Adrenal gland (tissue), 12 donors: ENCODE data around the gene RAB26. TPM values are rescaled to one million over a fixed set of nuclear protein-coding genes. Genes with fewer than 3 reads are reported as not detected.

Experiments used
- DNase-seq, 7 donors: peaks; one replicate each; pipeline ENCODE4 v3.0.0-alpha.2; 2019 to 2020
- H3K27ac ChIP-seq, 5 donors: fragments of 200-600 bp; sonication (generic) in 4 of 5; 1 replicate in 3 of 5; 2 replicates in 2 of 5; pipeline versions ENCODE4 v1.5.1 to v1.8.0; 2016 to 2020; ENCODE audit warnings: mild to moderate bottlenecking in 1 of 5
- H3K27me3 ChIP-seq: fragments of 200-600 bp; 2 replicates; pipeline ENCODE4 v1.8.0; 2021
- H3K36me3 ChIP-seq, 2 donors: fragments of 200-600 bp; replicated peaks in 1 of 2; 1 replicate in 1 of 2; 2 replicates in 1 of 2; pipeline versions ENCODE4 v1.5.1 to v1.8.0; 2018 to 2022
- H3K4me1 ChIP-seq, 2 donors: fragments of 200-600 bp; replicated peaks in 1 of 2; 1 replicate in 1 of 2; 2 replicates in 1 of 2; pipeline versions ENCODE4 v1.5.1 to v1.8.0; 2018 to 2021
- H3K4me3 ChIP-seq, 4 donors: fragments of 200-600 bp; sonication (generic) in 3 of 4; one replicate each; pipeline ENCODE4 v1.5.1; 2016 to 2018
- H3K9me3 ChIP-seq, 3 donors: fragments of 200-600 bp; sonication (generic) in 1 of 3; replicated peaks in 1 of 3; 1 replicate in 2 of 3; 2 replicates in 1 of 3; pipeline versions ENCODE4 v1.5.1 to v1.8.0; 2016 to 2021
- CTCF ChIP-seq, 6 experiments: fragments of 450-650 bp in 4 of 6; fragments of 200-600 bp in 2 of 6; sonication (generic) in 1 of 6; IDR thresholded peaks; 1 replicate in 5 of 6; 2 replicates in 1 of 6; pipeline versions ENCODE4 v1.5.1 to v1.8.0; 2016 to 2021; ENCODE audit warnings: antibody characterized with exemption in 6 of 6, mild to moderate bottlenecking in 2 of 6, moderate library complexity in 1 of 6
- POLR2A ChIP-seq, 2 donors: fragments of 450-650 bp; IDR thresholded peaks; one replicate each; pipeline ENCODE4 v1.6.1; 2017; ENCODE audit warnings: antibody characterized with exemption in 2 of 2, mild to moderate bottlenecking in 2 of 2, moderate library complexity in 1 of 2
- WGBS, 4 donors: extraction: QIAGEN DNeasy Blood & Tissue Kit in 2 of 4; methylation state at CpG; one replicate each; pipeline versions ENCODE4 v1.1.5 to v1.1.7; 2013 to 2017; 5-methylcytosine and 5-hydroxymethylcytosine counted together
- intact Hi-C, 2 donors: fragments of 100-400 bp; cut with DNase I; formaldehyde crosslinking; loops; one replicate each; pipeline versions ENCODE4 v1.14.1 to v1.15.0; 2022 to 2023
- polyA plus RNA-seq, 3 donors: library from polyadenylated mRNA; stranded (reverse); fragments of 200-250 nt in 2 of 3; fragments of 350-450 nt in 1 of 3; fragmentation: Illumina TruSeq in 1 of 3; extraction: RNeasy Lipid Tissue Mini Kit (QIAGEN cat#74804) in 1 of 3; gene quantifications; one replicate each; pipeline ENCODE4 v1.2.3, GENCODE V29; 2013 to 2014
- total RNA-seq, 9 donors: library from RNA; depleted of rRNA in 4 of 9; stranded (reverse); fragments of >200 nt in 4 of 9; fragments of 120-200 nt in 1 of 9; fragmentation: NEBNext Ultra II Directional in 1 of 9; extraction: Animal tissue kit (Norgen Biotek cat#: 25700) in 1 of 9; gene quantifications; one replicate each; pipeline versions ENCODE4 v1.1.0 to v1.2.4, GENCODE V29; 2013 to 2023
- donor health status: healthy with polysubstance abuse.
- donor health status: Bipolar disorder and iron deficiency.
- donor health status: DM: yes; HTN: yes; CAD: no.
- donor health status: DM: no; HTN: no; CAD: no.
- donor health status: DM: no; HTN: no; CAD: no.
- donor health status: DM: yes; HTN: yes; CAD: no.

RAB26 gene
- total and polyA plus RNA-seq, 12 donors: 0.46 to 23.1 (median 1.8) TPM; not detected in 2

GRCh38 chr16:2186505-2186904 is 38.1 kb downstream of the RAB26 start:
- TF ChIP-seq CTCF (IDR thresholded peaks at IDR 0.05) (no peak), POLR2A (IDR thresholded peaks at IDR 0.05) (no peak)
- intact Hi-C loops: no loop called here
- WGBS, 4 donors: 83 to 89% (median 88%) methylated on average over 9 to 20 of the region's 20 CpGs

GRCh38 chr16:2187212-2187611 is 38.8 kb downstream of the RAB26 start:
- H3K9me3 ChIP-seq: no peaks in the 10 kb centered on the region
- WGBS, 4 donors: 83 to 87% (median 85%) methylated on average over 10 to 17 of the region's 17 CpGs
- H3K4me3 ChIP-seq: no peak overlapping the region
- no peaks in the 10 kb centered on the region for H3K27me3 ChIP-seq
- no peak for DNase-seq
- TF ChIP-seq POLR2A (IDR thresholded peaks at IDR 0.05): no peak
- no peak for TF ChIP-seq CTCF (IDR thresholded peaks at IDR 0.05)
- no peaks in the 10 kb centered on the region for H3K4me1 ChIP-seq
- H3K27ac ChIP-seq: no peak overlapping the region
- intact Hi-C loops: no loop called here
- no peaks in the 10 kb centered on the region for H3K36me3 ChIP-seq

More at GRCh38 chr16:2186505-2186904, 38.1 kb downstream of the RAB26 start:
- no peaks in the 10 kb centered on the region for H3K27me3 ChIP-seq
- no peak overlapping the region for H3K4me3 ChIP-seq
- H3K27ac ChIP-seq: no peak overlapping the region
- H3K36me3 ChIP-seq: no peaks in the 10 kb centered on the region
- no peaks in the 10 kb centered on the region for H3K4me1 ChIP-seq
- H3K9me3 ChIP-seq: no peaks in the 10 kb centered on the region
- no peak for DNase-seq

GRCh38 chr16:2188395-2188794 is 40.0 kb downstream of the RAB26 start:
- H3K9me3 ChIP-seq: no peaks in the 10 kb centered on the region
- no peaks in the 10 kb centered on the region for H3K36me3 ChIP-seq
- no peaks in the 10 kb centered on the region for H3K27me3 ChIP-seq
- intact Hi-C loops: no loop called here
- H3K4me1 ChIP-seq: no peaks in the 10 kb centered on the region
- no peak for DNase-seq
- 85 to 96% (median 94%) methylated on average over 3 to 8 of the region's 8 CpGs for WGBS, 4 donors
- TF ChIP-seq POLR2A (IDR thresholded peaks at IDR 0.05): no peak
- no peak for TF ChIP-seq CTCF (IDR thresholded peaks at IDR 0.05)
- no peak overlapping the region for H3K27ac ChIP-seq
- H3K4me3 ChIP-seq: no peak overlapping the region

- intact Hi-C loops: no loop called here
- Histone ChIP-seq H3K27ac (no peak overlapping the region), H3K27me3 (no peaks in the 10 kb centered on the region), H3K4me1 (no peaks in the 10 kb centered on the region), H3K4me3 (no peak overlapping the region), H3K36me3 (no peaks in the 10 kb centered on the region), H3K9me3 (no peaks in the 10 kb centered on the region)
- no peak for DNase-seq
- TF ChIP-seq CTCF (IDR thresholded peaks at IDR 0.05): no peak
- no peak for TF ChIP-seq POLR2A (IDR thresholded peaks at IDR 0.05)
- 84 to 93% (median 85%) methylated on average over 13 to 25 of the region's 25 CpGs; no CpG with 5 or more reads in 1 of the 4 donors for WGBS, 4 donors
These were observed 40.9 kb downstream of the RAB26 start for GRCh38 chr16:2189252-2189893.
